ENCODE data around the gene COPS7B. TPM values are rescaled to one million over a fixed set of nuclear protein-coding genes. Genes with fewer than 3 reads are reported as not detected.

The COPS7B gene
- total RNA-seq, 1 experiment from 2014 or later, result 61.4 TPM

DNA sequence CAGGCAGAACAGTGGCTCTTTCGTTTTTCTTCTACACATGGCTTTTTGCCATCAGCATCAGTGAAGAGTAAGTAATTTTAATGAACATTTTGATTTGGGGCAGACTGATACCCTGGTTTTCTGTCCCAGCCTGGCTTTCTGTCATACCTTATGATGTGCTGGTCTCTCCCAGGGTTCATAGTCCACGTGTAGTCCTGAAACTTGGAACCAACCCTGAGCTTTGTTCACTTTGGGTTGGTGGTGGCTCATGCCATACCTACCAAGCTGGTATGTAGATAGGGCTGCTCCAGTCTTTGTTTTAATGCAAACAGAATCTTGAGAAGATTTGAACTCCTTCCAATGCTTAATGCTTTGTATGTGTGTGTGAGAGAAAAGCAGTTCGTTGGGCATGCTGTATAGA is 4.9 kb downstream of the COPS7B start:
- Histone ChIP-seq H3K4me1 (ENCODE audit: insufficient read depth, low read length) (no peaks in the 10 kb centered on the region), H2BK20ac (ENCODE audit: low read depth, low read length, poor library complexity, severe bottlenecking) (no peak overlapping the region), H4K8ac (replicated peaks; ENCODE audit: insufficient read length, low read depth, low read length) (no peak overlapping the region), H4K91ac (ENCODE audit: insufficient read length, low read depth, low read length) (no peak overlapping the region), H3K14ac (ENCODE audit: insufficient read depth, low read length) (no peak overlapping the region), H3K9me3 (ENCODE audit: control insufficient read depth, low read depth, low read length) (no peaks in the 10 kb centered on the region), H3K56ac (ENCODE audit: insufficient read length, low read depth, low read length) (no peak overlapping the region), H2BK15ac (ENCODE audit: low read depth, low read length) (no peak overlapping the region), H2BK120ac (ENCODE audit: low read depth, low read length, poor library complexity, severe bottlenecking) (no peak overlapping the region), H3K79me1 (ENCODE audit: insufficient read depth, low read depth, low read length, poor library complexity, severe bottlenecking) (peaks cover 3% of the 10 kb centered on the region), H3K27me3 (ENCODE audit: insufficient read depth, low read length) (no peaks in the 10 kb centered on the region), H3K4ac (ENCODE audit: low read depth, low read length) (no peak overlapping the region), H3K23me2 (ENCODE audit: insufficient read length, low read depth, low read length, poor library complexity, severe bottlenecking) (peaks cover 8% of the 10 kb centered on the region), H2AK5ac (ENCODE audit: insufficient read length, low read length) (no peak overlapping the region), H2BK12ac (ENCODE audit: insufficient read length, low read depth, low read length) (no peak overlapping the region), H2BK5ac (ENCODE audit: insufficient read length, low read length) (no peak overlapping the region), H3K9ac (ENCODE audit: extremely low read depth, insufficient read length, low read length) (no peak overlapping the region), H4K20me1 (ENCODE audit: control insufficient read depth, insufficient read depth, insufficient read length) (no peaks in the 10 kb centered on the region), H3K23ac (ENCODE audit: insufficient read length, low read depth, low read length) (no peak overlapping the region), H4K5ac (ENCODE audit: insufficient read length, low read depth, low read length) (no peak overlapping the region), H2AFZ (ENCODE audit: low read length) (no peak overlapping the region), H3K79me2 (ENCODE audit: insufficient read depth, low read length) (peaks cover 11% of the 10 kb centered on the region; the same call in 1 of the 2 replicates), H3T11ph (ENCODE audit: low read length) (no peak overlapping the region), H3K27ac (ENCODE audit: insufficient read length, low read depth, low read length) (no peak overlapping the region), H3K4me2 (ENCODE audit: insufficient read depth, insufficient read length, low read length) (no peak overlapping the region), H3K18ac (ENCODE audit: insufficient read length, low read depth, low read length) (no peak overlapping the region)
- H3K27me3 Mint-ChIP-seq (ENCODE audit: low read depth), result no peaks in the 10 kb centered on the region
- no peaks in the 10 kb centered on the region for H3K9me3 Mint-ChIP-seq
- no peak for DNase-seq
- no peak overlapping the region for H3K27ac Mint-ChIP-seq
- no peak overlapping the region for H3K4me3 Mint-ChIP-seq
- TF ChIP-seq, protein P1, sequence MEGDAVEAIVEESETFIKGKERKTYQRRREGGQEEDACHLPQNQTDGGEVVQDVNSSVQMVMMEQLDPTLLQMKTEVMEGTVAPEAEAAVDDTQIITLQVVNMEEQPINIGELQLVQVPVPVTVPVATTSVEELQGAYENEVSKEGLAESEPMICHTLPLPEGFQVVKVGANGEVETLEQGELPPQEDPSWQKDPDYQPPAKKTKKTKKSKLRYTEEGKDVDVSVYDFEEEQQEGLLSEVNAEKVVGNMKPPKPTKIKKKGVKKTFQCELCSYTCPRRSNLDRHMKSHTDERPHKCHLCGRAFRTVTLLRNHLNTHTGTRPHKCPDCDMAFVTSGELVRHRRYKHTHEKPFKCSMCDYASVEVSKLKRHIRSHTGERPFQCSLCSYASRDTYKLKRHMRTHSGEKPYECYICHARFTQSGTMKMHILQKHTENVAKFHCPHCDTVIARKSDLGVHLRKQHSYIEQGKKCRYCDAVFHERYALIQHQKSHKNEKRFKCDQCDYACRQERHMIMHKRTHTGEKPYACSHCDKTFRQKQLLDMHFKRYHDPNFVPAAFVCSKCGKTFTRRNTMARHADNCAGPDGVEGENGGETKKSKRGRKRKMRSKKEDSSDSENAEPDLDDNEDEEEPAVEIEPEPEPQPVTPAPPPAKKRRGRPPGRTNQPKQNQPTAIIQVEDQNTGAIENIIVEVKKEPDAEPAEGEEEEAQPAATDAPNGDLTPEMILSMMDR (conservative IDR thresholded peaks at IDR 0.05), result no peak
- WGBS (ENCODE audit: extremely low coverage, insufficient read length, low lambda C conversion rate), result no CpG with 5 or more reads among the region's 3 CpGs
- H3K36me3 Mint-ChIP-seq (ENCODE audit: insufficient read depth in 1 of 3, low read depth in 3 of 3), result peaks cover 4 to 60% (median 51%) of the 10 kb centered on the region in 3 experiments; a peak in 6 of 7 replicates
- H3K4me1 Mint-ChIP-seq, result peaks cover 8 to 9% of the 10 kb centered on the region in 2 experiments

All from H9 (cell line).